Measurements from ENCODE around the gene KCNA3.

- TF ChIP-seq CTCF (IDR thresholded peaks at IDR 0.05) (no peak), EP300 (IDR thresholded peaks at IDR 0.05; ENCODE audit: low read depth) (no peak), POLR2A (IDR thresholded peaks at IDR 0.05) (no peak)
These were observed 17.4 kb downstream of the KCNA3 start for GRCh38 chr1:110657351-110657750.

Data from transverse colon (tissue), 3 donors.